ENCODE results near the gene ADCY10. TPM values are rescaled to one million over a fixed set of nuclear protein-coding genes. Genes with fewer than 3 reads are reported as not detected.

The ADCY10 gene
- total and polyA plus RNA-seq, 2 donors (not counting 3 experiments of a cell fraction or from before 2014, with no cell fraction given), result not detected

GRCh38 chr1:167767761-167768160, 146.2 kb downstream of the ADCY10 start:
- Histone ChIP-seq H3K4me3 (replicated peaks in 1 of 3; ENCODE audit: insufficient read depth in 1 of 3, low read depth in 1 of 3, low read length in 3 of 3) (no peak overlapping the region), H3K4me1 (ENCODE audit: control insufficient read depth, extremely low read depth, insufficient read depth, low read length) (no peaks in the 10 kb centered on the region), H3K9me1 (replicated peaks; ENCODE audit: control insufficient read depth, extremely low read depth, insufficient read depth, low read length) (no peaks in the 10 kb centered on the region), H3K4me2 (ENCODE audit: insufficient read depth, low read length) (no peak overlapping the region), H3K27me3 (ENCODE audit: control insufficient read depth in 2 of 2, insufficient read depth in 2 of 2, low read length in 2 of 2) (no peaks in the 10 kb centered on the region), H3K9ac (replicated peaks; ENCODE audit: extremely low read depth, insufficient read depth, low read length) (no peak overlapping the region), H3K27ac (ENCODE audit: insufficient read depth, low read depth, low read length) (no peak overlapping the region), H4K20me1 (replicated peaks; ENCODE audit: control insufficient read depth, extremely low read depth, insufficient read depth, low read length) (no peaks in the 10 kb centered on the region), H3K9me3 (replicated peaks; ENCODE audit: control insufficient read depth, insufficient read depth, low read length) (no peaks in the 10 kb centered on the region), H3K79me2 (ENCODE audit: control insufficient read depth, insufficient read depth, low read length) (peaks cover 14% of the 10 kb centered on the region), H2AFZ (ENCODE audit: low read depth, low read length) (no peak overlapping the region), H3K36me3 (ENCODE audit: control insufficient read depth in 2 of 2, extremely low read depth in 1 of 2, insufficient read depth in 2 of 2, low read length in 2 of 2) (peaks cover 2 to 4% of the 10 kb centered on the region in 2 experiments)
- TF ChIP-seq POLR2A (IDR thresholded peaks at IDR 0.05; ENCODE audit: low read depth, low read length) (no peak), FOS (IDR thresholded peaks at IDR 0.05; ENCODE audit: borderline replicate concordance, insufficient read depth, low read length) (no peak), JUN (IDR thresholded peaks at IDR 0.05; ENCODE audit: borderline replicate concordance, insufficient read depth, insufficient read length, low read depth) (no peak), MYC (IDR thresholded peaks at IDR 0.05; ENCODE audit: low read depth, low read length) (no peak), GATA2 (IDR thresholded peaks at IDR 0.05; ENCODE audit: insufficient read depth, insufficient read length, low read depth, low read length) (no peak), POLR2AphosphoS5 (IDR thresholded peaks at IDR 0.05; ENCODE audit: insufficient read depth, low read depth, low read length) (no peak), EZH2 (IDR thresholded peaks at IDR 0.05; ENCODE audit: borderline replicate concordance, low read depth, low read length, severe bottlenecking) (no peak), MAX (IDR thresholded peaks at IDR 0.05; ENCODE audit: insufficient read depth, insufficient read length) (no peak), CTCF (IDR thresholded peaks at IDR 0.05; ENCODE audit: extremely low read depth in 1 of 2, insufficient read depth in 1 of 2, low read depth in 1 of 2, low read length in 2 of 2) (no peak)
- DNase-seq (ENCODE audit: low read depth, low spot score) (no peak), FAIRE-seq (no peak)
- dilution Hi-C loops (cut with MboI; ENCODE audit: extremely low pct_ligation_motif_present, low sequenced_read_pairs), result no loop called here
- ChIA-PET POLR2A (interaction anchor here (0.5 kb wide), 1 partner anchor 26 kb away, joined by 6 read pairs; no protein-coding TSS in a partner anchor), CTCF (interaction anchor here (0.6 to 1.3 kb wide), 2 partner anchors 44 to 314 kb away, joined by 3 to 4 read pairs; no protein-coding TSS in a partner anchor)
- intact Hi-C loops (cut with micrococcal nuclease), result no loop called here
- no TSS peak for BruUV-seq (replicated peaks)
